Subcutaneous adipose tissue (tissue), 4 donors: Measurements from ENCODE around the gene ARHGDIG. TPM values are rescaled to one million over a fixed set of nuclear protein-coding genes. Genes with fewer than 3 reads are reported as not detected.

Source experiments
- CTCF ChIP-seq: fragments of 450-650 bp; IDR thresholded peaks from one replicate; pipeline ENCODE4 v1.5.1; 2016; ENCODE audit warnings: low read depth, mild to moderate bottlenecking, control low read depth, antibody characterized with exemption, moderate library complexity
- total RNA-seq, 4 donors: library from RNA; depleted of rRNA; stranded (reverse); fragments of >200 nt; gene quantifications; one replicate each; pipeline ENCODE4 v1.1.0, GENCODE V29; 2016

ARHGDIG gene
- total RNA-seq, 4 donors from 2014 or later = not detected

DNA sequence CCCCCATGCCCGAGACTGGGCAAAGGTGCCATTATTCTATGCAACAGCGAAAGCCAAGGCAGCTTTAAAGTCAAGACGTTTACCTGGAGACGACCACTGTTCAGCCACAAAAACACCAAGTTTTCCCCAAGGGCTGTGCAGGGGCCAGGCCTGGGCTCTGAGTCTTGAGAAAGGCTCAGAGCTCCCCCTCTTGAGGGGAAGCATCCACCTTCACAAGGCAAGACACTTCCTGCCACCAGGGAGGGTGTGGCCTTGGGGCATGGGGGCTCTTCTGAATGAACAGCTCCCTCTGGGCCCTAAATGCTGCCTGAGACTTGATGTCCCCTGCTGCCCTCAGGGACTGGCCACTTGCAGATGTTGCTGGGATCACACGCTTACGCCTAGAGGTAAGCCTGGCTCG is 29.1 kb downstream of the ARHGDIG start:
- no peak for TF ChIP-seq CTCF

- no peak for TF ChIP-seq CTCF
These were observed 31.3 kb downstream of the ARHGDIG start for GRCh38 chr16:311725-312124.

DNA sequence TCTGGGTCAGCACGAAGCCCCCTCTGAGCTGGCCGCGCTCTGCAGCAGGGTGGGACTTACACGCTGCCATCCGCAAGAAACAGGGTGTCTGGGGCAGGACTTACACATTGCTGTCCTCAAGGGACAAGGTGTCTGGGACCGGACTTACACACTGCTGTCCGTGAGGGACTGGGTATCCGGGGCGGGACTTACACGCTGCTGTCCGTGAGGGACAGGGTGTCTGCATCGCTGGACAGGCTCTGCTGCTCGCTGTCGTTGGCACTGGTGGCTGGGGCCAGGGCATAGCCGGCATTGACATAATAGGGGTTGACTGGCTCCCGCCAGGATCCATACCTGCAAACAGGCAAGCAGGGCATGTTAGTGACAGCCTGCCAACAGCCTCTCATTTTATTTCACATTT is 34.0 kb downstream of the ARHGDIG start:
- TF ChIP-seq CTCF = no peak

GRCh38 chr16:314795-315299 is 34.5 kb downstream of the ARHGDIG start:
- no peak for TF ChIP-seq CTCF

DNA sequence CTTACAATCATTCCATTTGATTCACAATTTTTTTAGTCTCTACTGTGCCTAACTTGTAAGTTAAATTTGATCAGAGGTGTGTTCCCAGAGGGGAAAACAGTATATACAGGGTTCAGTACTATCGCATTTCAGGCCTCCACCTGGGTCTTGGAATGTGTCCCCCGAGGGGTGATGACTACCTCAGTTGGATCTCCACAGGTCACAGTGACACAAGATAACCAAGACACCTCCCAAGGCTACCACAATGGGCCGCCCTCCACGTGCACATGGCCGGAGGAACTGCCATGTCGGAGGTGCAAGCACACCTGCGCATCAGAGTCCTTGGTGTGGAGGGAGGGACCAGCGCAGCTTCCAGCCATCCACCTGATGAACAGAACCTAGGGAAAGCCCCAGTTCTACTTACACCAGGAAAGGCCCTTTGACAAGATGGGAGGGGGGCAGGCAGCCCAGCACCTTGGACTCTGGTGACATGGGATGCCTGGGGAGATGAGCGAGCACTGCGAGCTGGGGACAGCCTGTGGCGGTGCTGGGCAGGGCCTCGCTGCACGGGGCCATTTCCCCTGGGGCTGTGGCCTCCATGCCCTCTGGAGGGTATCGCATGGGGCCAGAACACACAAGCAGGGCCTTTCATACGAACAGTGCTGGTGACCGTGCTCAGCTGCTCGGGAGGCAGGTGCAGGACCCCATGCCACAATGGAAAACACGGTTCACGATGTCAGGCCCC is 36.5 kb downstream of the ARHGDIG start:
- TF ChIP-seq CTCF = no peak

DNA sequence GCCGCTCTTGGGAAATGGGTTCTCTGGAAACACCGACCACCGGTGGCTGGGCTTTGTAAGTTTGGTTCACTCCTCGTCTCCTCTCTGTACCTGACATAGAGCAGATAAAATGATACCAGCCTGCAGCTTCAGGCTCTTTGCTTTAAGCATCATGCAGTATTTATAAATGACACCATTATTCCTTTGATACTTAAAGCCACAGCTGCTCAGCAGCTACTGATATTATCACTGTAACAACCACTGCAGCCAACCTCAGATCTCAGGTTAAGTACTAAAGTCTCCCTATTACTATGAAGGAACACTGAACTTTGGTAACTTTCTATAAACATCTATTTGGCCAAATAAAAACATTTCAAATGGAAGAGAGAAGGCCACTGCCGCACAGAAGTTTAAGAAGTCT is 37.2 kb downstream of the ARHGDIG start:
- TF ChIP-seq CTCF = no peak

DNA sequence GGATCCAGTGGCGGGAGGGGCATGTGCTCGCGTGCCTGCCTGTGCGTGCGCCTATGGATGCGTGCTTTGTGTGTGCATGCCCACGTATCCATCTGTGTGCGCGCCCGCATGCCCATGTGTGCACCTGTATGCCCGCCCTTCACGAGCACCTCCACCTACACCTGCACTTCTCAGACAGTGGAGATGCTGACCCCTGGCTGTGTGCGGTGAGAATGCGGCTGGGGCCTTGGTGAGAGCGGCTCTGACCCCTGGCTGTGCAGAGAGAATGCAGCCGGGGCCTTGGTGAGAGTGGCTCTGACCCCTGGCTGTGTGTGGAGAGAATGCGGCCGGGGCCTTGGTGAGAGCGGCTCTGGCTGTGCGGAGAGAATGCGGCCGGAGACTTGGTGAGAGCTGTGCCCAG is 38.2 kb downstream of the ARHGDIG start:
- TF ChIP-seq CTCF = no peak
